NCI-H748 treated with DMSO at 0.1 percent for 48 hours (cell line): ENCODE data around the gene PRRC2B.
"Not testable (repeated sequence)": the region's sequence is repeated elsewhere in the genome, so short reads cannot be mapped to it uniquely, and the experiment has no call there.

ENCODE experiments used
- DNase-seq: peaks from one replicate; lab custom pipeline; 2025; lab: John Stamatoyannopoulos, UW

PRRC2B gene

DNA sequence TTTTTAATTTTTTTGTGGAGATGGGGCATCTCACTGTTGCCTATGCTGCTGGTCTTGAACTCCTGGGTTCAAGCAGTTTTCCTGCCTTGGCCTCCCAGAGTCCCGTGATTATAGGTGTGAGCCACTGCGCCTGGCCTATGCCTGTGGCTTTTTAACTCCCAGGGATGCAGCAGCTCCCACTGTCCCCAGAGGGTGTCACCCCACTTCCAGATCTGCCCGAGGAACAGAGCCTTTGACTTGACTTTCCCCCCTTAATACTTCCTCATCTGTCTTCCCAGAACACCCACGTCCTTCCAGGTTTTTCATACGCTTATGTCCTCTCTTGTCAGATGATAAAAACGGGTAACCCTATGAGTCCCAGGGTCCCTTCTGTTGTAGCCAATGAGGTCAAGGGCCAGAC is 7.6 kb upstream of the PRRC2B start:
- DNase-seq: no peak

DNA sequence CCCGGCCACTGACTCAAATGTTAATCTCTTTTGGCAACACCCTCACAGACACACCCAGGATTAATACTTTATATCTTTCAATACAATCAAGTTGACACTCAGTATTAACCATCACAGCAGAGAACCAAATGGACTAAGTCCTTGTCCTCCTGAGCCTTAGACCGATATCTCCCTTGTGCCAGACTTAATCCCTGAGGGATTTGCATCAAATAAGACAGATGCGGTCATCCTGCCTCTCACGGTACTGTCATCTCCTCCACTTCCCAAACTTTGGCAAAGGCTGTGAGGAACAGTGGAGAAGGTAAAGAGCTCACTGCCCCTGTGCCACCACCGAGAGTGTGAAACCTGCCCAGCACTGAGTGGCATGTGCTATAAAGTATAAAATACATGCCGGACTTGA is 6.5 kb upstream of the PRRC2B start:
- no peak for DNase-seq

DNA sequence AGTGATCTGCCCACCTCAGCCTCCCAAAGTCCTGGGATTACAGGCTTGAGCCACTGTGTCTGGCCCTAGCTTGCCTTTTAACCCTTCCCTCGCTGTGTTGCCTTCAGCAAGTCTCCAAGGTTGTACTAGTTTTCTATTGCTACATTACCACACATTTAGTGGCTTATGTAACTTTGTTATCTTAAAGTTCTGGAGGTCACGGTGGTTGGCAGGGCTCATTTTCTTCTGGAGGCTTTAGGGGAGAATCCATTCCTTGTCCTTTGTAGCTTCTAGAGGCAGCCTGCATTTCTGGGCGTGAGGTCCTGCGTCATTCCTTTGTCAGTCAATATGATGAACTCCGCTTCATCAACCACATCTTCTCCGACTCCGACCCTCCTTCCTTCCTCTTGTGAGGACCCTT is 2.9 kb upstream of the PRRC2B start:
- no peak for DNase-seq

DNA sequence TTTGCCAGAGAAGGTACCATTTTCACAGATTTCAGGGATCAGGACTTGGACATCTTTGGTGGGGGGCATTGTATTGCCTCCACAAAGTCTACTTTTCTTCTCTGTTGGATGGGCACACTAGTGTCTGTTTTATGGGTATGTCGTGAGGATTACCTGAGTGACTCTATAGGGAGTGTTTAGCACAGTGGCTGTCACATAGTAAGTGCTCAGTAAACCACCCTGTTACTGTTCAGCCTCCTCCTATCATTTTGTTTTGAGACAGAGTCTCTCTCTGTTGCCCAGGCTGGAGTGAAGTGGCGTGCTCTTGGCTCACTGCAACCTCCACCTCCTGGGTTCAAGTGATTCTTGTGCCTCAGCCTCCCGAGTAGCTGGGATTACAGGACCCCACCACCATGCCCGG is 2.4 kb upstream of the PRRC2B start:
- no peak for DNase-seq

DNA sequence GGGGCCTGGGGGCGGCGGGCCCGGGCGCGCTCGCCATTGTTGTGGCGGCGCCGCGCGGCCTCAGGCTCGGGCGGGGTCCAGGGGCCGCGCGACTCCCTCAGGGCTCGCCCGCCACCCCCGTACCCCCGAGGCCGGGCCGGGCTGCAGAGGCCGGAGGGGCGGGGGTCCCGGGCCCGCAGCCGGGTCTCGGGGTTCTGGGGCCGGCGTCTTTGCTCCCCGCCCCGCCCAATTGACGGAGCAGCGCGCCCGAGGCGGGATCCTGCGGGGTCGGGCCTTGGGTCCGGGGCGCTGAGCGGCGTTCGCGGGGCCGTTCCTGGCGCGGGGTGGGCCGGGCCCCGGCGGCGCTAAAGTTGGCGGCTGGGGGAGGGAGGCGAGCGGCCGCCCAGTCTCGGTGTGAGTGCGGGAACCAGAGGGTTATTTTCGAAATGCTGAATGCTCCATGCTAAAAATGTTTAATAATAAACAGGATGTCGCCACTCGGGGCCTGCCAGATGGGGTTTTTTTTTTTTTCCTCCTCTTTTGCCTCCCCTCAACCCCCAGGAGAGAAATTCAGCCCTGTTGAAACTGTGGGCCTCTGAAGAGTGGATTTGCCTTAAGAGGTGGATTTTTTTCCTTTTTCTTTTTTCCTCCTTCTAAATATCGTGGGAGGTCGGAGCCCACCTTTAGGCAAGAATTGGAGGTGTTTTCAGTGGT is 724 bp downstream of the PRRC2B start:
- no peak for DNase-seq

DNA sequence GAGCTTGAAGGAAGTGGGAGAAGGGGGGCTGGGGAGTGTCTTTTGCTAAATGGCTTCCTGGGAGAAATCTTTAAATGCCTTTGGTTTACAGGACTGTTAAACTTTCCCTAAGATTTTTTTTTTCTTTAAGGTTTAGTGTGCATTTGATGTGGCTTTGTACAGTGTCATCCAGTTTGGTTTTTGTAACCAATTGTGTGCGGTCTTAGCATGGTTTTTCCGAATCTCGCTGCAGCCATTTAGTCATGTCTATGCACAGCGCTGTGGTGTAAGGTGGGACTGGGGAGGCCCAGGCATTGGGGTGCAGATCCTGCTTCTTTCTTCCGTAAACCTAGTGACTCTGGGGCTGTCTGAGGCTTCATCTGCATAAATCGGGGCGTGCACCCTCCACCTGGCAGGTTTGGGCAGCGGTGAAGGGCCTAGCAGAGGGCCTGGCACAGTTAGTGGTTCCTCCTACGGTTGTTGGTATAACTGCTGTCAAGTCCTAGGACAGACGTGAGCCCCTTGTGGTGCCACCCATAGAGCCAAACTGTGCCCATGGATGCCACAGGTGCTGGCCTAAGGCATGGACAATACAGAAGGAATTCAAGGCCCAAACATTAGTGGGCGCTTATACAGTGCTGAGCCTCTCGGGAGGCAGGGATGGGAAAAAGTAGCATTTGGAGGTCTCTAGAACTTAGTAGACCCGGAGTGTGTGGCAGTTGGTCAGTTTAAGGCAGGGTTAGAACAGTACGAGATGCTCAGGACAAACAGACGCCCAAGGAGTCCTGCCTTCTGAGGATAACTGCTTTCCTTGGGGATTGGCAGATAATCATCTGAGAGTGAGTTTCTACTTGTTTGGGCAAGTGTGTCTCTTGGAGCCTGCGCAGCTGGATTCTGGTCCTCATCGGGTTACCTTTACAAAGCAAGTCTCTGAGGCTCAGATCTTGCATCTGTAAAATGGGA is 1.5 kb downstream of the PRRC2B start:
- DNase-seq: no peak

DNA sequence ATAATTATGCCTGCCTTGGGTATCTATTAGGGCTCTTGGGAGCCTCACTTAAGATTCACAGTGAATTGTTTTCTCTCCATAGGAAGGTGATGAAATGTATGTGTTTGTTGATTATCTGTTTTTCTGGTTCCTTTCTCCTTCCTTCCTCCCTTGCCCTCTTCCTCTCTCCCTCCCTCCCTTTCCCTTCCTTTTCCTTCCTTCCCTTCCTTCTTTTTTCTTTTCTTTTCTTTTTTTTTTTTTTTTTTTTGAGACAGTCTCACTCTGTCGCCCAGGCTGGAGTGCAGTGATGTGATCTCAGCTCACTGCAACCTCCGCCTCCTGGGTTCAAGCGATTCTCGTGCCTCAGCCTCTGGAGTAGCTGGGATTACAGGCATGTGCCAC is 2.2 kb downstream of the PRRC2B start:
- DNase-seq: not testable (repeated sequence)

DNA sequence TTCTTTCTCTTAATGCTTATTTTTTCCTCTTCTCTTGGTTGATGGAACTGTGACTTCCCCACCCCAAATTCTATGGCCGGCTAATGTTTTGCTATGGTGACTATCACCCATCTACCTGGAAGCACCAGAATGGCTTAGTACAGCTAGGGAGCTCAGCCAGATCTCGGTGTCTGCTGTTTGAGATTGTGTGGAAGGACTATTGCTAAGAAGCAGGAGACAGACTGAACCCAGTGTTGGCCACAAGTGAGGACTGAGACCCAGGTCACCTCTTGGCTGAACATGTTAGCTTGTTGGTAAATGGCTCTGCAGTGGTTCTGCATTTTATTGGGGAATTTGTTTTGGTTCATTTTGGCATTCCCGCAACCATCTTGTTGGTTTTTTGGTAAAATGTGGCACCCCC is 2.7 kb downstream of the PRRC2B start:
- DNase-seq: no peak

DNA sequence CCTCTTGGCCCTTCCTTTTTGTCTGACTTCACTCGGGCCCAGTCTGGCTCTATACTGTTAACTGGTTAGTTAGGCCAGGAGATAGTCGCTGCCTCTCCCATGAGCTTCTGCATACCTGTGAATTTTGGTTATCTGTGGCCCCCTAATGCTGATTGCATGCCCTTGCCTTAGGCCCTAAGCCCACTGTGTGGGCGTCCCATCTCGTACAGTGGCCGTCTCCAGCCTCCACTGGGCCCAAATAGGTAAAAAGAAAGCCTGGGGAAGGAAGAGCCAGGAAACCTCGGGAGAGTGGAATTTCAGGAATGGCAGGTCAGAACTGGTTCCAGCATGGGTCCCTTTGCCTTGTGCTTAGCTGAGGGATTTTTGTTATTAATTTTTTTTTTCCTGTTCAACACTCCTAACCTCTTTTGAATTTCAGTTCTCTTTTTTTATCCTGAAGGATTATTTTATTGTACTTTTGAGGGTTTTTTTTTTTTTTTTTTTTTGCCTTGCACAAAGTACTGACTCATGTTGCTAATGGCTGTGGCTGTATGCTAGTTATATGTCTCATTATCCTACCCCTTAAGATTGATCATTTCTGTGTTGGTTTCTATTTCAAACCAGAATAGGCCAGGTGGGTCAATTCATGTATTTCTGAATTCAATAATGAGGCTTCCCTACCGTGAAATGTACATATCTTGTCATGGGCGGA is 3.4 kb downstream of the PRRC2B start:
- no peak for DNase-seq

DNA sequence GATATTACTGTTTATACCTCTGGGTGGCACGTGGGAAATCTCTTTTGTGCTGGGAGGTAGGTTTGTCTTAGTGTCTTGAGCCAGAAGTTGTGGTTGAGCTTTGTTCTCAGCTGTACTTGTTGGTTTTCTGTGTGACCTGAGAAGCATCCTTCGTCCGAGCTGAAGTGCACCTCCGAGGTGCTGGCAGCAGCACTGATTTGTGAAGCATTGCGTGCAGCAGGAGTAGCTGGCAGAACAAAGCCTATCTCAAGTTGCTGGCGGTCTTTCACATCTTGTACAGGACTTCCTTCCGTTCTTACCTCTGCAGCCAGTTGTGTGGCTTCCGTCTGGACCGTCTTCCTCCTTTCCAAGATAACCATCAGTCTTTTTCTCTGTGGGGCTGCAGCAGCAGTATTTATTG is 4.3 kb downstream of the PRRC2B start:
- DNase-seq: no peak

DNA sequence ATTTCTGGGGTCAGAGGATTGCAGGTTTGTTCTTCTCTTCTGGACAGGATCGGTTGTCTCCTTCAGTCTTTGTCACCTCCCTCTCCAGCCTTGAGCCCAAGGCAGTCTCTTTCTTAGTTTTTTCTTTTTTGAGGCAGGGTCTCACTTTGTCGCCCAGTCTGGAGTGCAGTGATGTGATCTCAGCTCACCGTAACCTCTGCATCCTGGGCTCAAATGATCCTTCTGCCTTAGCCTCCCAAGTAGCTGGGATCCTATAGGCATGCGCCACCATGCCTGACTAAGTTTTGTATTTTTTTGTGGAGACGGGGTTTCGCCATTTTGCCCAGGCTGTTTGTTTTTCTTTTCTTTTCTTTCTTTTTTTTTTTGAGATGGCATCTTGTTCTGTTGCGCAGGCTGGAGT is 6.1 kb downstream of the PRRC2B start:
- no peak for DNase-seq

DNA sequence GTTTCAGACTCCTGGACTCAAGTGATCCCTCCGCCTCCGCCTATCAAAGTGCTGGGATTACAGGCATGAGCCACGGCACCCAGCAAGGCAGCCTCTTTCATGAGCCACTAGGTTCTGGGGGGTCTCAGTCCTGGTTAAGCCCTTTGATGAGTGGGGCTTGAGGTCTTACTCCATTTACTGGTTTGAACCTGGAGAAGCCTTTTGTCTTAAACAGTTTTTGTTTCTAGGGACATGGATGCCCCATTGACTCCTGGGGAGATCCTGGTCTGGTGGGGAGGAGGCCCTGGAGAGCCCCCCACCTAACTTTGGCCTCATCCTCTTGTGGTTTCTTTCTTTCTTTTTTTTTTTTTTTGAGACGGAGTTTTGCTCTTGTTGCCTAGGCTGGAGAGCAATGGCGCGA is 6.7 kb downstream of the PRRC2B start:
- no peak for DNase-seq

DNA sequence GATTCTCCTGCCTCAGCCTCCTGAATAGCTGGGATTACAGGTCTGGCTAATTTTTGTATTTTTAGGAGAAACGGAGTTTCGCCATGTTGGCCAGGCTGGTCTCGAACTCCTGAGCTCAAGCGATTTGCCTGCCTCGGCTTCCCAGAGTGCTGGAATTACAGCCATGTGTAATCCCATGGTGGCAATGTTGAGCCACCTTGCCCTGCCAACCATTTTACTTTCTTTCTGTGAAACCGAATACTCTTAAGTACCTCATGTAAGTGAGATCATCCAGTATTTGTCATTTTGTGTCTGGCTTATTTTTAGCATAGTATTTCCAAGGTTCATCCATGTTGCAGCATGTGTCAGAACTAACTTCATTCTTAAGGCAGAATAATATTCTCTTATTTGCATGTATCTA is 8.2 kb downstream of the PRRC2B start:
- DNase-seq: no peak

DNA sequence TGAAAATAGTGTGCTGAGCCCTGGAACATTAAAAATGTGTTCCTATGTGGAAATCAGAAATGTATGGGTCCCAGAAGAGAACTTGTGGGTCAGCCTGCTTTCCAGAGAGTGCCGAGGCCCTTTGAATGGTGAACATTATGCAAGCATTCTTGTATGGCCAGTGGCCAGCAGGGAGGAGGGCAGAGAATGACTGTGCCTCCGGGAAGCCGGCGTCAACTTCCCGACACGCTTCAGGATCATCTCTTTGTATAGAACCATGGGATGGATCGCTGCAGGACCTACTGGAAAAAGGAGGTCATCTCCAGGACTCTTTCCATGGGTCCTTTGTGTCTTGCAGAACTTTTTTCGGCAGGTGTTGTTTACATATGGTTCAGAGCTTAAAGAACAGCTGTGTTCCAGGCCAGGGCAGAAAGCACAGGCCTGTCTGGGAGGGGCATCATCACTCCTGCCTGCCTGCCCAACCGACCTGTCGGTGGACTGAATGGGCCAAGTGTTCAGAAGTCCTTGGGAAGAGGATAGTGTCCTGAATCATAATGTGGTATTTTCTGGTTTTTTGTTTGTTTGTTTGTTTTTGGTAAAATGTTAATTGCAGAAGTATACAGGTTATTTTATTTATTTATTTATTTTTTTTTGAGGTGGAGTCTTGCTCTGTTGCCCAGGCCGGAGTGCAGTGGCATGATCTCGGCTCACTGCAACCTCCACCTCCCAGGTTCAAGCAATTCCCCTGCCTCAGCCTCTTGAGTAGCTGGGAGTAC is 9.0 kb downstream of the PRRC2B start:
- no peak for DNase-seq

DNA sequence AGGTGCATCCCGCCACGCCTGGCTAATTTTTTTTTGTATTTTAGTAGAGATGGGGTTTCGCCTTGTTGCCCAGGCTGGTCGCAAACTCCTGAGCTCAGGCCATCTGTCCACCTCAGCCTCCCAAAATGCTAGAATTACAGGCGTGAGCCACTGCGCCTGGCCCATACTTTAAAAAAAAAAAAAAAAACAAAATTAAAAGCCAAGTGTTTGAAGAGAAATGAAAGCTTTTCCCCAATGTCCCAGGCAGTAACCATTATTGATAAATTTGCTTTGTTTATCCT is 9.5 kb downstream of the PRRC2B start:
- DNase-seq: no peak

DNA sequence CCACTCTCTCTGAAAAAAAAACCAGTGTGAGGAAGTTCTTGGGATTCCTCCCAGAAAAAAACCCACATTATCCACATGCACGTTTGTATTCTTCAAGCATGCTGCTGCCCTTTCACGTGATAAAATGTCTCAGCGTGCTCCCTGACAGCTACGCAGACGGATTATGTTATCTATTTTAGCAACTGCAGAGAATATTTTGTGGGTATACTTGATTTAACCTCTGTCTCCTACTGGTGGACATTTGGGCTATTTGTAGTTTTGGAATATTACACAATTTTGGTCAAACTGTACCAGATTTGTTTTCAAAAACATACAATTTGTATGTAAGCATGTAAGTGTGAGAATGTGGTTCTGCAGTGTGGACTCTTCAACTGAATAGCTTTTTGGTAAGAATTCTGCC is 10.7 kb downstream of the PRRC2B start:
- no peak for DNase-seq

DNA sequence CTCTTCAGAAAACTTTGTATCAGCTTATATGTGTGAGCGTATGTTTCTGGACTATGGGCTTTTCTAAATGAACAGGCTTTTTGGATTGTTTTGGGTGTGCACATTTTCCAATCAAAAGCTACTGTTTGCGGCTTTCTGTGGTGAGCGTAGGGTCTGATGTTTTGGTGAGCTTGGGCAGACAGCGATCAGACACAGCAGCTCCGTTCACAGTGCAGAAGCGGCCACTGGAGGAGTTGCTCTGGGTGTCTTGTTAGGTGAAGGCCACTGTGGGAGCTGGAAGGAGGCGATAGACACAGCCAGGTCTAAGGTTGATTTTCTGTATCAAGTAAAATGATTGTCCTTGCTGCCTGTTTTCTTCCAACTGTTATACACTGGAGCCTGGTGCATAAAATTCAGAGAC is 11.1 kb downstream of the PRRC2B start:
- no peak for DNase-seq

DNA sequence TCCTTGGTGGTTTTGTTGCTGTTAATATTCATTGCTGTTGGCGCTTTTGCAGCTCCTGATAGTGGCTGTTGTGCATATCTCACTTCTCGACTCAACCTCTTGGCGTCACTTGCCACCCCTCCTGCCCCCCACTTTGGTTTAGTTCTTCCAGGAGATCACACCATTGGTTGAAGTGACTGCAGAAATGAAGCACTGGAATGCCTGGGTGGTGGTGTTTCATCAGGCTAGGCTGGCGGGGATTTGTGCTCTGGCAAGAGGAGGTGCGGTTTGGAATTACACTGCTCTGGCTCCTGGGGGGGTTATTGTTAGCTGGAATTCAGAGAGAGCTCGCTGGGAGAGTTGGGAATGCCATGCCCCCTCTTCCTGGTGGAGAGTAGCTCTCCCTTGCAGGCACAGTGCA is 11.5 kb downstream of the PRRC2B start:
- no peak for DNase-seq

DNA sequence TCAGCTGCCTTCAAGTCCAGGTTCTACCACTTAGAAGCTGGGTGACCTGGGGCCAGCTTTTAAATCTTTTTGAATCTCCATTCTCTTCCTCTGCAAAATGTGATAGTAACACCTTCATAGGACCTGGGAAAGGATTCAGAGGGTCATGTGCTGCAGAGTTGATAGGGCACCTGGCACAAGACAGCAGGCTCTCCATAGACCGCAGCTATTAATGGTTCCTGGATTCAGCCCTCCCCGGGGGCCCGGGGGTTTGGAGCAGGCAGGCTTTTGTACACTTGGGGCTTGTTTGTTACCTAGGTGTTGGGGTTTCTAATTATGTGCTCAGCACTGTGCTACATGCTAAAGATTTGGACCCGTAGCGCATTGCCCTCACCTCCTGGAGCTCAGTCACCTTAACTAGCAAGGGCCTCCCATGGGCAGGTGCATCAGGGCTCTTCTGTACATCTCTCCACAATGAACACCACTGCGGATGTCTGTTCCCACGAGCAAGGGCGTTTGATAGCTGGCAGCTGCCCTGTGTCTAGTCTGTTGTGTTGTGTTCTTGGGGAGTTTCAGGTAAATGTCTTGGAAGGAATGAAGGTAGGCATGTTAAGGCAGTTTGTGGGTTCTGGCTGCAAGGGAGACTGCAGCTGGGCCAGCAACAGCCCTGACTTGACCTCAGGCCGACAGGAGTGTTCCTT is 12.1 kb downstream of the PRRC2B start:
- DNase-seq: no peak

DNA sequence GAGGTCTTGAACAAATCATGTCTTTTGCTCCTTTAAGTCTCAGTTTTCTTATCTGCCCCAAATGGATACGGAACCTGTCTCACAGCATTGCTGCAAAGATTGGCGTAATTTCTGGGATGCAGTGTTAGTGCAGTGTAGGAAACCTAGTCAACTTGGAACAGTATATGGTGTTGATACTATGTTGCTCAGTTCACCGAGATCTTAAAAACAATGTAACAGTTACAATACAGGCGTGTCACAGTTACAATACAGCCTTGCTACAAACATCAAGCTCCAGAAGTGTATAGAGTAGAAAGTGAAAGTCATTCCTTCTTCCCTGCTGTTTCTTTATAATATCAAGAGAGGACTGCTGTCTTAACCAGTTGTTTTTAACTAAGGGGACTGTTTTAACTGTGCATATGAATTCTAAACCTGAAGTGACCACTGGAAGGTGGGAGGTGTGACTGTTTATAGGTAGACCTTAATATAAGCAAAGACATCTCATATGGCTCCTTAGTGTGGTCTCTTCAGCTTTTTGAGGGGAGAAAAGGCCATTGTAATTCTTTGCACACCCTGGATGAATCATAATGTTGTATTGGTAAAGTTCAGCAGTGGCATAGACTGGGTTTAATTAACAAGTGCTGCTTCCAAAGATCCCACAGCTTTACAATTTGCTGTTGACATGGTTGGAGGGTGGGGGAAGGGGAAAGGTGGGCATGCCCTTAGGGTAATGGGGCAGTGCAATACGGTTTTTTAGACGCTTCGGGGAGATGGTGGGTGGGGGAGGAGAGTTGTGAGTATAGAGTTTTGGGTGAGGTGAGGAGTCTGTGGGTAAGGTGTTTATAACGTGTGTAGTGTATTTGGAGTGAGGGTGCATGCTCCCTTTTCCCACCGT is 12.9 kb downstream of the PRRC2B start:
- DNase-seq: no peak

DNA sequence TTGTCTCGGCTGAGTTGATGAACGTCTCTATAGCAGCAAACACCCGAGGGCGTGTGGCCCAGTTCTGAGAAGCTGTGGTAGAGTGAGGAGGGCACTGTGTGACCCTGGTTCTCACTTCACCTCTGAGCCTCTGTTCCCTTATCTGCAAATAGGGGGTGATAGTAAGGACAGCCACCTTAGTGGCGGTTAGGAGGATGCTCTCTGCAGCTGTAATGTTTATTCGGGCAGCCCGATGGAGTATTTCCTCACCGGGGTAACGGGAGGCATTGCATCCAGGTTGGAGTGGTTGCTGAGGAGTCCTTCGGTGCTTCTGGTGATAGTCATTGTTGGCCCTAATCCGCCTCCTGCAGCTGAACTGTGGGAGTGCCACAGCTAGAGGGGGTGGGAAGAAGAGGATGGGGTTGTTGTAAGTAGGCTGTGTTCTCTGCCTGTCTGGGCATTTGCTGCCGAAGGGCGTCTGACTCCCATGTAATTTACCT is 13.9 kb downstream of the PRRC2B start:
- DNase-seq: no peak
